T-helper 2 cell (primary cell): ENCODE data around the gene FXYD1.

Experiments used
- DNase-seq, 5 experiments: peaks; one replicate each; pipeline versions ENCODE4 v3.0.0 to v3.0.0-alpha.2; 2012 to 2022

The FXYD1 gene

DNA sequence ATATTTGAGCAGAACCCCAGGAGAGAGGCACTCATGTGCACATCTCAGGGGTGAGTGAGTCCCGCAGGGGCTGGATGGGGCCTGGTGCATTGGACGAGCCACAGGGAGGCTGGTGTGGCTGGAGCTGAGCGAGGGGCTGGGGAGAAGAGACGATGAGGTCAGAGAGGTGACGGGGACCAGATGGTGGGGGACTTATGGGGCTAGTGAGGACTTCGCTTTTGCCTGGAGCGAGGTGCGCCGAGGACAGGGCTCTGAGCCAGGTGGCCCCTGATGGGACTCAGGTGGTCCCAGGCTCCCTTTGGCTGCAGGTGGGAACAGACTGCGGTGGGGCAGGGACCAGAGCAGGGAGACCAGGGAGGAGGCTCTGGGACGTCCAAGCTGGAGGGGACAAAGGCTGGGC, 29.9 kb upstream of the FXYD1 start:
- no peak for DNase-seq

DNA sequence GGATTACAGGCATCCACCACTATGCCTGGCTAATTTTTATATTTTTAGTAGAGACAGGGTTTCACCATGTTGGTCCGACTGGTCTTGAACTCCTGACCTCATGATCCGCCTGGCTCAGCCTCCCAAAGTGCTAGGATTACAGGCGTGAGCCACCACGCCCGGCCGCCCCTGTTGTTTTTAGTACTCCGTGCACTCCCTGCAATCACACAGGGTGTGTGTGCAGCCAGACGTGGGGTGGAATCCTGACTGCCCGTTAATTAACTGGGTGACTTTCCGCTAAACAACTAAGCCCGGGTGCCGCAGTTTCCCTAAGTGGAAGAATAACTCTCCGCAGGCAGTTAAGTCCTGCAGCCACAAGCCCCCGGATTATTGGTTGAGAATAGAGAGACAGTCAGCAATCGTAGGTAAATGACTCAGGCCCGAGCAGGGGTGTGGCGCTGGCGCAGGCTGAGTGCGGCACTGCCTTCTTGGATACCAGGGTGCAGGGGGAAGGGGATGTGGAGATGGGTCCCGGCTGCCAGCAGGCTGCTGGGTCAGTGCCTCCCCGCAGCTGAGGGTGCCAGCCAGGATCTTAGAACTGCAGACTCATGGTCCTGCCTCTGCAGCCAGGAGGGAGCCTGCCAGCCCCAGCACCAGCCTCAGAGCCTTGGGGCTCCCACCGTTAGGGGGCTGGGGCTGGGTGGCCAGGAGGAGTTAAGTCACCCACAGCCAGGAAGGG, 29.1 kb upstream of the FXYD1 start:
- DNase-seq, result no peak

DNA sequence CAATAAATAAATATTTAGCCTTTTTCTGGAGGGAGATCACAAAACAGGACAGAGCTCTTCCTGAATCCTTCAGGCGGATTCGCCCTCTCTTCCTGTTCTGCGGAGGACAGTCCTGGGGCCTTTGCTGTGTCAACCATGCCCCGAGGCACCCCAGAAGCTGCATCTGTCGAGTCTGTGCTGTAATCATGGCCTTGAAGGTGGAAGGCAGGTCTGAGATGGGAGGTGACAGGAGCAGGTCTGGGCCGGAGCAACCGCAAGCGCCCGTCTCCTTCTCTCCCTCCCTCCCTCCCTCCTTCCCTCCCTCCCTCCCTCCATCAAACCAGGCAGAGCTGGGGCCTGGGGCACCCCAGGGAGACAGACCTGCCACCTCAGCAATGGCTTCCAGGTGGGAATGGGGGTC, 27.6 kb upstream of the FXYD1 start:
- DNase-seq, result no peak

DNA sequence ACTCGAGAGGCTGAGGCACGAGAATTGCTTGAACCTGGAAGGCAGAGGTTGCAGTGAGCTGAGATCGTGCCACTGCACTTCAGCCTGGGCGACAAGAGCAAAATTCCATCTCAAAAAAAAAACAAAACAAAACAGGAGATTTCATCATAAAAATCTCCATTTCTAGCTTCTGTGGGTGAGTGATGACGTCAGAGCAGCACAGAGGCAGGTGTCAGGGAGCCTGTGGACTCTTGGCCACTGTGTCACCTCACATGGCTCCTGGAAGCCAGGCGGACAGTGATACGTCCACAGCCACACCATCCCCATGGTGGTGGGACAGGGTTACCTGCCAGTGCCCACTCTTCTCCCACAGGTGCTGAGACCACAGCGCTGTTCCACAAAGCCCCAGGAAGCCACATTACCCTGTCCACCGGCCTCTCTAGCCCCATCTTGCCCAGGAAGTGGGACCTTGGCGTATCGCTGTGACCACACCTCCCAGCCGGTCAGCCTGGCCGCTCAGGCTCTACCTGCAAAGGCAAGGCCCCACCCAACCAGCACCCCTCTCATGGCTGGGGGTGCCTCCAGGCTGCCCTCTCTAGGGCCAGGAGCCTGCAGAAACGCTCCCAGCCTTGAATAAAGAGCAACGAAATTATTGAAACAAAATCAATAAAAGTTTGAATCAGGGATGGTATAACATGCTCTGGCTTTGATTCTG, 25.5 kb upstream of the FXYD1 start:
- no peak for DNase-seq

DNA sequence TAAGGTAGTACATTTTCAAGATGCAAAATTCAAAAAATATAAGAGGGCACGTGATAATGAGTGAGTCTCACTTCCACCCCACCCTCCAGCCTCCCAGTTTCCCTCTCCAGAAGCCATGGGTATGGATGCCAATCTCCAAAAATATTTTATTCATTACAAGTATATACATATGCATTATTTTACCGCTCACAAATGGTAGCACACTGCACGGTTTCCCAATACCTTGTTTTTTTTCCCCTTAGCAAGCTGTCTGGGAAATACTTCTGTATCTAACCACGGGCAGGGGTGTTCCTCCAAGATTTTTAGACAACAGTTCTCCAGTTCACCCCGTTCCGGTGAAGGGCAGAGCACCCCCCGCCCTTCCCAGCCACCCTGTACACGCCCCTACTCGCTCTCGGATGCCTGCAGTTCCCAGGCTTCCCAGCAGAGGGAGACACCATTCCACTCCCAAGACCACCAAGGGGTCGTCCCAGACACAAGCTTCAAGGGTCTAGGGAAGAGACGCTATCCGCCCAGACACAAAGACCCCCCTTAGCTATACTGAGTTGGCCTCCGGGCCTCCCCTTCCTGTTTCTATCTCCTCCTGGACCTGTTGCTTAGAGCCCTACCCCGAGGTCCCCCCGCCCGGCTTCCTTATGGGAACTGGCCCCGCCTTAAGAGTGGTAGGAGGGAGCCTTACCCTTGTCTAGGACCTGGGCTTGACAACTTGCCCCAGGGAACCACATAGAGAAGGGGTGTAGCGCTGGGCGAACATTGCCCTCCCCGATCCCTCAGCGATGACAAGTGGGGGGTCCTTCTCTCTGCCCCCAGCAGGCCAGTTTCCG, 24.1 kb upstream of the FXYD1 start:
- DNase-seq, result peak; percentile 34 to 58 (median 49)

DNA sequence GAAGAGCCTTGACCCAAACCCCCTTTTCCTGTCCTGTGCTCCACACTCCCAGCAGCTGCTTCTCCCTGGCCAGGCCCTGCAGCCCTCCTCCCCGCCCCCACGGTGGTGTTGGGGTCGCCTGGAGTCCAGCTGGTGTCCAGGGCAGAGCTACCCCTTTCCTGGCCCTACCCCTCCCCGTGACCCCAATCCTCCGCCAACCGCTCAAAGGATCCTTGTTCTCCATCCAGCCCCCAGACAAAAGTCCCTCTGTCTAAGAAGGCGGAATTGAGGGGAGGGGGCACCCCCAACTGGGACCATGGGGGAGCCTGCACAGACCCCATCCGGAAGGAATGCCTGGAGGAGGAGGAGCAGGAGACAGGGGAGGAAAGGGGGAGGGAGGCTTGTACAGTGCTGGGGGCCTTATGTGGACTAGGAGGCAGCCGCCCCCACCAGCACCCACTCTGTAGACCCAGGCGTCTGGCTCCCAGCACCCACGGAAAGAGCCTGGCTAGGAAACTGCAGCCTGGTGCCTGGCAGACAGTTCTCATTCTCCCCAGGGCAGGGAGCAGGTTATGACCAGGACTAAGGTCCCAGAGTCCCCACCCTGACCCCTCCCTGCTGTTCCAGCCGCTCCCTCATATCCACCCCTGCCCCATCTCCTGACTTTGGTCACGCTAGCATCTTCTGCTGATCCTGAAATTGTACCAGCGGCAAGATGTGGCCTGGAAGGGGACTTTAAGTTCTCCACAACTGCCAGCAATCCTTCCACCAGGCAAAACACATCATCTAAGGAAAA, 23.3 kb upstream of the FXYD1 start, which contains the start of gene FXYD3:
Gene FXYD3, plus strand, starts transcription at position 647 of the 775 bp plus-strand sequence. CDS start 3,554 bp downstream, outside the sequence.
- DNase-seq, result no peak

DNA sequence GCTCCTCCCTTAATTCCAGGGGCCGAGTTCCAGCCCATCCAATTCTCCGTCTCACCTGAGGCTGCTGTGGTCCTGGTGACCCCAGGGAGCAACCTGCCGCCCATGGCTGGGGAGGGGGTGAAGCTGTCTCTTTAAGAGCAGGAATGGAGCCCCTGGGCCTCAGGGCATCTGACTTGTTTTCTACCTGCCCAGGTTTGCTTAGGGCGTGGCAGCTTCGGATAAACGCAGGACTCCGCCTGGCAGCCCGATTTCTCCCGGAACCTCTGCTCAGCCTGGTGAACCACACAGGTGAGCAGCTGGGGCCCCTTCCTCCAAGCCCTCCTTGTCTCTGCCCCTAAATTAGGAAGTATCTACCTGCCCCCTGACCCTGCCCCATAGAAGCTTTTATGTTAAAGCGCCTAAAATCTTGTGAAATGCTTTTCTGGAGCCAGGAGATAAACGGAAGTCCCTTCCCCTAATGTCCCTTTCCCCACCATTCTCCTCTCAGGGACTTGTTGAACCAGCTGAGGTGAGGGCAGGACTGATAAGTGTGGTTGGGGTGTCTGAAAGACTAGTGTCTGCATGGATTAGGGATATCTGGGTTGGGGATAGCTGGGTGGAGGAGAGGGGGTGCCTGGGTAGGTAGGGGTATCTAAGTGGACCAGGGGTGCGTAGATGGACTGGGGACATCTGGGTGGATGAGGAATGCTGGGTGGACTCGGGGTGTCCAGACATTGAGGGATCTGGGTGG, 22.4 kb upstream of the FXYD1 start:
- DNase-seq, result no peak

DNA sequence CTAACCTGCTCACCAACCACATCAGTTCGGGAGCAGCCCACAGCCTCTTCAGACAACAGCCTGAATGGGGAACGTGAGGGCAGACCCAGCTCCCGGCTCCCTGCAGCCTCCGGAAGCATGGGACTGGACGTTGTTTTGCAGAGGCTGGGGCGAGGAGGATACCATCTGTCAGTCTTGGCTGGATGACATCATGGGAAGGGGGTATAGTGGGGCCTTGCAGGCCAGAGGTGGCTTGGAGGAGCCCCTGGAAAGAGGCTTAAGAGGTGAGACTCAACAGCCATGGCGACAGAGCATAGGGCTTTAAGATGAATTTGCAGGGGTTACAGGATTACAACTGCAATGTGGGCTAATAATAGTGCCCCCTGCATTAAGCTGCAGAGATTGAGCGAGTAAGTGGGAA, 21.5 kb upstream of the FXYD1 start:
- no peak for DNase-seq

DNA sequence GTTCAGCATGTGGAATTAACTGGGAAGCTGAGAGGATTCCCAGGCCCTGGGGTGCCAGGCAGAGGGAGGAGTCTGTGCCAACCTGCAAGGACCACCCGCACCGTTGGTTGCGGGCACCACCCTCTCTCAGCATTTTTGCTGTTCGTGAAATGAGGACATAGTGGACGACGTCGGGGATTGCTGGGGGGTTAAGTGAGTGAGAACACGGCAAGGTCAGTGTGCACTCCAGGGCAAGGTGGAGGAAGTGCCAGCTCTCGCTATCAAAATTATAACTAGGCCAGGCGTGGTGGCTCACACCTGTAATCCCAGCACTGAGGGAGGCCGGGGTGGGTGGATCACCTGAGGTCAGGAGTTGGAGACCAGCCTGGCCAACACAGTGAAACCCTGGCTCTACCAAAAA, 20.8 kb upstream of the FXYD1 start:
- DNase-seq, result no peak

DNA sequence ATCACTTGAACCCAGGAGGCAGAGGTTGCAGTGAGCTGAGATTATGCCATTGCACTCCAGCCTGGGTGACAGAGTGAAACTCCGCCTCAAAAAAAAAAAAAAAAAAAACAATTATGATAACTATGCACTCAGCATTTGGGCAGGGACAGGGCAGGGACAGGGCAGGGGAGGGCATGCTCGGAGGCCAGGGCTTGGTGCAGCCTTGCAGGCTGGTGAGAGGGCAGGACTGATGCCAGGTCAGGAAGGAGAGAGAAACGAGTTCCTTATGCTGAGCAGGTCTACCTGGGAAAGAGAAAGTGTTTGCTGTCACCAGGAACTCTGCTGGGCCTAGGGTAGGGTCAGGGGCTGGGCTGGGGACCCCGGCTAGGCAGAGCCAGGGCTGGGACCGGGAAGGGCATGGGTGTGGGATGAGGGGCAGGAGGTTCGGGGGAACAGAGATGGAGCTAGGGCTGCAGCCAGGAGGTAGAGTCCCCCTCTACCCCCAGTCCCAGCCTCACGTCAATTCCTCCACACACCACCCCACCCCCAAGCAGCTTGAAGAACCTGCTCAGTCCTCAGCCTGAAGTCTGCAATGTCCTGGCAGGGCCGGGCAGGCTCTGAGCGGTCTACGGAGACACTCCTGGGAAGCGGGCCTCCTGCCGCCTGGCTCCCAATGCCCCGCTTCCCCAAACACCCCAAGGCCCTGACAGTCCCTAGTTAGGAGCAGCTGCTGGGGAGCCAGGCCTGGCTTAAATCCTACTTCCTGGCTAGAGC, 20.2 kb upstream of the FXYD1 start:
- no peak for DNase-seq

DNA sequence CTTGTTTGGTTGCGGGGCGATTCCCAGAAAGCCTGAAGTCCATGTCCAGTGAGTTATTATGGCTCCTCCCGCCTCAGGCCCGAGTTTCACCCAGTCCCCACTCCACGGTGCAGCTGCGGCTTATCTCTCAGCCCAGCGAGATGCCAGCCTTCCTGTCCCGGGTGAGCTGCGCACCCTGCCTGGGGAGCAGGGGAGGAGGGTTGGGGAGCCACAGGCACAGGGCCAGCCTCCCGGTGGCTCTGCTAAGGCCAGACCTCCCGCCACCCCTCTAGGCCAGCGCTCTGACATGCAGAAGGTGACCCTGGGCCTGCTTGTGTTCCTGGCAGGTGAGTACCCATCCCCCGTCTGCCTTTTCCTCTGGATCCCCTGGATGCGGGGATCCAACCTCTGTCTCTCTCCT, 19.5 kb upstream of the FXYD1 start:
- DNase-seq, result no peak

DNA sequence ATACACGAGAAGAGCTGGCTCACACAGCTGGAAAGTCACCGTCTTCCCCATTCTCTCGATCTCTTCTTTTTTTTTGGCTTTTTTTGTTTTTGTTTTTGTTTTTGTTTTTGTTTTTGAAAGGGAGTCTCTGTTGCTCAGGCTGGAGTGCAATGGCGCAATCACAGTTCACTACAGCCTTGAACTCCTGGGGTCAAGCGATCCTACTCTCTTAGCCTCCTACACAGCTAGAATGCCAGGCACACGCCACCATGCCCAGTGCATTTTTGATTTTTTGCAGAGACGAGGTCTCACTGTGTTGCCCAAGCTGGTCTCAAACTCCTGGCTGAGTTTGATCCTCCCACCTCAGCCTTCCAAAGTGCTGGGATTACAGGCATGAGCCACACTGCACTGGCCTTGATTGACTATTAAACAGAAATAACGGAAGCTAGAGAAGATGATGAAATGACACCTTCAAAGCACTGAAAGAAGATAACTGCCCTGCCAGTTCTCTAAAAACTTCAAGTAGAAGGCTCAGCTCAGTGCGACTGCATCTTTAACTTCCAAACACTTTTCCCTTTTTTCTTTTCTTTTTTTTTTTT, 19.0 kb upstream of the FXYD1 start:
- no peak for DNase-seq

DNA sequence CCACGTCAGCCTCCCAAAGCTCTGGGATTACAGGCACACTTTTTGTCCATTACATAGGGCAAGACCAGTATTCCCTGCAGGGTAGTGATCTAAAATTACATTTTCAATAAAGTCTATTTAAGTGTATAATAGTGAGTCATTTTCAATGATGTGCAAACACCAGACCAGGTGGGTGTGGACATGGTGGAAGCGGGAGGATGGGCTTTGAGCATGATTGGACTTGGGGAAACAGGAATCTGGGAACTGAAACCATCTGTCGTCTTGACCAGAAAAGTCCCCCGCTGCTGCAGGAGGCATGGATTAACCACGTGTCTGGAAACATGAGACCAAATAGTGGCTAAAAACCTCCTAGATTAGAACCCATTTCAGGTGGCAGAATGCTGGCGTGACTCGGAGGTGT, 18.1 kb upstream of the FXYD1 start:
- no peak for DNase-seq

DNA sequence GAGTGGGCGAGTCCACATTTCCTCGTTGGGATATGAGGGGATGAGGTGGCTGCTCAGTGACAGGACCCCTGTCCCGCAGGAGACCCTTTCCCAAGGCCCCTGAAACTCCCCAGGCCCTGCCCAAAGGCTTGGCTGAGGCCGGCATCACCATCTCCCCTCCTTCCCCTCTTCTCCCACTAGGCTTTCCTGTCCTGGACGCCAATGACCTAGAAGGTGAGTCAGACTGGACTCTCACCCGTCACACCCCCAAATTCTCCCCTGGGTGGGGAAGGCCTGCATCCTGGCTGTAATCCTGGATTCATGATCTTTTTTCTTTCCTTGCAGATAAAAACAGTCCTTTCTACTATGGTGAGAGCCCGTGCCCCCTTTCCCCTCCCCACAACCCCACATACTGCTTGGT, 17.7 kb upstream of the FXYD1 start:
- DNase-seq, result no peak

DNA sequence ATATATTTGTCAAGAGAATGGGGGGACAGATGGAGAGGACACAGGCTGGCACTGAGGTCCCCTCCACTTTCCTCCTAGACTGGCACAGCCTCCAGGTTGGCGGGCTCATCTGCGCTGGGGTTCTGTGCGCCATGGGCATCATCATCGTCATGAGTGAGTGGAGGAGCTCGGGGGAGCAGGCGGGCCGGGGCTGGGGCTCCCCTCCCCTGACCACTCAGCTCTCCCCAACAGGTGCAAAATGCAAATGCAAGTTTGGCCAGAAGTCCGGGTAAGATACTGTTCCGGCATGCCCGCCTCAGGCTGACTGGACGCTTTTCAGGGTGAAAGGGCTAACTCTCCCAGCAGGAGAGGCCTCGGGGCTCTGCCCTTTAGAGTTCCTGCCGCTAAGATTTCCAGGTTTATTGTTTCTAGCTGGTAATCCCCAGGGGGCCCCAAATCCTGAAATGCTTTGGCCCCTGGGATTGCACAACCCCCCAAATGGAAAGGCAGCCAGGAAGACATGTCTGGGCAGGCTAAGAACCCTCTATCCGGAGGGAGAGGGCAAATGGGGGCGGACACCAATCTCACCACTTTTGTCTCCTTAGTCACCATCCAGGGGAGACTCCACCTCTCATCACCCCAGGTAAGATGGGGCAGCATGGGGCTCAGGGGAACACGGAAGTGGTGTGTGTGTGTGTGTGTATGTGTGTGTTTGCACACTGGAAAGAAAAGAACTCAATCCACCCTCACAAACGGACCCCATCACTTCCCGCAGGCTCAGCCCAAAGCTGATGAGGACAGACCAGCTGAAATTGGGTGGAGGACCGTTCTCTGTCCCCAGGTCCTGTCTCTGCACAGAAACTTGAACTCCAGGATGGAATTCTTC, 15.7 kb upstream of the FXYD1 start:
- DNase-seq, result no peak

DNA sequence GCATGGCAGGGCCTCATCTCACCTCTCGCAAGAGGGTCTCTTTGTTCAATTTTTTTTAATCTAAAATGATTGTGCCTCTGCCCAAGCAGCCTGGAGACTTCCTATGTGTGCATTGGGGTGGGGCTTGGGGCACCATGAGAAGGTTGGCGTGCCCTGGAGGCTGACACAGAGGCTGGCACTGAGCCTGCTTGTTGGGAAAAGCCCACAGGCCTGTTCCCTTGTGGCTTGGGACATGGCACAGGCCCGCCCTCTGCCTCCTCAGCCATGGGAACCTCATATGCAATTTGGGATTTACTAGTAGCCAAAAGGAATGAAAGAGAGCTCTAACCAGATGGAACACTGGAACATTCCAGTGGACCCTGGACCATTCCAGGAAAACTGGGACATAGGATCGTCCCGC, 15.1 kb upstream of the FXYD1 start:
- DNase-seq, result no peak

DNA sequence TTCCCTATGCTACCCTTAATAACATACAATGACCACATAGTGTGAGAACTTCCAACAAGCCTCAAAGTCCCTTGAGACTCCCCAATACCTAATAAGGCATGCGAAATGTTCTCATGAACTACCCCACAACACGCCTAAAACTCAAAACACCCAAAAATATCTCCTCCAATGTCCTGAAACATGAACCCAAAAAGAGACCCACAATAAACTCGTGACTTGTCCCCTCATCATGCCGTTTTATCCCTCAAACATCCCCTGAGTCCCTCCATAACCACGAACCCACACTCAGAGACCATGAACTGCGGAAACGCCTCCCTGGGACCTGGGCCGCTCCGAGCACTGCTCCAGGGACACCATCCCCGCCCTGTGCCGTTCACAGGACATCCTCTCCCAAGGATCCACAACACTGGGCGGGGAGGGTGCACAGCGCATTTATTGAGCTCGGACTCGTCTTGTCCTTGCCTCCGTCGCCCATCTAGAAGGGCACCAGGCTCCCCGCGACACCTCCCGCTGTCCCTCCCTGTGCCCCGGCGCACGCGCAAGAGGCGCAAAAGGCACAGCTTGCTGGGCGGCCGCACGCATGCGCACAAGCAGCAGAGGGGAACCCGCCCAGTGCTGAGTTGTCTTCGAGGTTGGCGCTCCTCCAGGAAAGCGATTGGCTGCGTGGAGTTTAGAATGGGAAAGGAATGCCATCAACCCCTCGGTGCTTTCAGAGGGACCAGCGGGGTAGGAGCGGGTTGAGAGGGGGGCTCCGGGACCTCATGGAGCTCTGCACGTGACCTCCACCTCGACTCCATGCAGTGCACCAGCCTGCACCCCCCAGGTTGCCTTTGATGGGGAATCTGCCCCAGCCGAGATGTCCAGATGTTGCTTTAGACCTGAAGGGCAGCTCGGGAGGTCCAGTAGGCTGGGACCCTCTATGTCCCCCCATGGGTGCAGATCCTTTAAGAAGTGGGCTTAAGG, 14.2 kb upstream of the FXYD1 start:
- DNase-seq, result peak; percentile 70 to 89 (median 72)

DNA sequence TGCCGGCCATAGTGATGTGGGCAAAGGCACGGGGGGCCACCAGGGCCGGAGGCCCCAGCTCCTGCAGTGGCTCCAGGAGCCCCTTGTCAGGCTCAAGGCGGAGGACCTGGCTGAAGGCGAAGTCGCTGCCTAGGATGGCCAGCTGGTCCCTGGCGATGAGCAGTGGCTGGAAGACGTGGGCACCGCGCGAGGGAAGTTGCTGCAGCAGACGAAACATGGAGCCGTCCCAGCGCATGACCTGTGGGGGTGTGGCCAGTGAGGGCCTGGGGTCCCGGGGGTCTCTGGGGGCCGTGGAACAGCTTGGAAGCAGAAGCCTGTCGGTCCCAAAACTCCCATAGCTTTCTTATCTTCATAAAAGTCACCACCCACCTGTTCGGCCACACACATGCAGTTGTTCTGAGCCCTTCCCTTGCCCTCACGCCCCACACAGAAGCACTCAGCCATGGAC, 13.3 kb upstream of the FXYD1 start:
- no peak for DNase-seq
